HL-60/S4 (cell line): ENCODE data around the gene FLT1.

Experiments used
- in situ Hi-C: fragments of 300-500 bp; cut with MboI; formaldehyde crosslinking; loops from 2 replicates; pipeline ENCODE4 v1.14.3; 2022; ENCODE audit warnings: low sequenced_read_pairs

FLT1 gene

DNA sequence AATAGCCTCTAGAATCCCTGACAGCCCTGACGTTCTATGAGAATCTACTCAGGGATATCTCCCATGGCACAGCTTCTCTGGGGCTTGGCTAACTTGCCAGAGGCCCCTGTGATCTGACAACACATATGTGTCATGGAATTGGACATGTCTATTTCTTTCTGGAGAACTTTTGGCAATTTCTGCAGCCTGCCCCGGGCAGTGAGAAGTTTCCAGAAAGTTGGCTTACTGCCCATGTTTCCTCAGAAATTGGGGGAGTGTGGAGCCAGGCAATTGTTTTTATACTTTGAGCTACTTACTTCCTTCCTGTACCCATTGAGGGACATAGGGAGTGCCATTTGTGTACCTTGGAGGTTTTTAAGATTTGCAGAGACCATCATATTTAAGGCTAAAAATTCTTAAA lies 98.9 kb downstream of the FLT1 start:
- in situ Hi-C loops = no loop called here

DNA sequence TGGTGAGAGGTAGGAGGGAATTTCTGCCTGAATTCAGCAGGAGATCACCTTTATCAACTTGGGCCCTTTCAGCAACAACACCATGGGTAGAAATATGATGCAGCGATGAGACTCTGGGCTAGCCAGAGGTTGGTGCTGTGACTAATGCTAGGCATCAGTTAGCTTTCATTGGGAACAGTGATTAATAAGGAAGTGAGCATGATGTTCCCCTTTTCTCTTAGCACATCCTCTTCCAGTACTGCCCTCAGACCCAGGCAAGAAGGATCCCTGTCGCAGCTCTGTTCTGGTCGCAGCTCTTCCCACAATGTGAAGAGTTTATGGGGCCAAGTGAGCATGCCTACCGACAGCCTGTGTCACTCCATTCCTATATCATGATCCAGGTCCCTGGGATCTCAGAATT lies 100.5 kb downstream of the FLT1 start:
- in situ Hi-C loops = no loop called here

DNA sequence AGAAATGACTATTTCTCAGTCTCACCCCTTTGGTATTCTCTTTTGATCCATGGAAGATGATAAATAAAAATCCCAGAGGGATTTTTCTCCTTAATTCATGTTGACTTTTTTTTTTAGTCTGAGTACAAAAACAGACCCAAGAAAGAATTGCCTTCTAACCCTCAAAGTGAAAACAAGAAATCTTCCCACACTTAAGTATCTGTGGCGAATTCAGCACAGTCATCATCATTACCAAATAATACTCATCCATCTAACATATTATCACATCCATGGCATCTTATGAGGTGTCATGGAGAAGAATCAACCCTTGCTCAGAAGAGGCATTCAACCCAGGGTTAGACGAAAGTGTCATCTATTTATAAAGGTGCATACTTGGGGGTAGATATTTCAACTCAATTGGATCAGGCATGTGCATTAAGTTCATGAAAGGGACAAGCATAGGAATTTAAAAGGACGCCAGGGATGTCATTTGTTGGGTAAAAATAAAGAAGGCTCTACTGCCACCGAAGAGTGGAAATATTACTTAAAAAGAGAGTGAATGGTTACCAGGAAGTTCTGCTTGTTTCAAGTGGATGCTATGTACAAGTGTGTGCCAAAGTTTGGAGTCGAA lies 101.9 kb downstream of the FLT1 start:
- in situ Hi-C loops = no loop called here

DNA sequence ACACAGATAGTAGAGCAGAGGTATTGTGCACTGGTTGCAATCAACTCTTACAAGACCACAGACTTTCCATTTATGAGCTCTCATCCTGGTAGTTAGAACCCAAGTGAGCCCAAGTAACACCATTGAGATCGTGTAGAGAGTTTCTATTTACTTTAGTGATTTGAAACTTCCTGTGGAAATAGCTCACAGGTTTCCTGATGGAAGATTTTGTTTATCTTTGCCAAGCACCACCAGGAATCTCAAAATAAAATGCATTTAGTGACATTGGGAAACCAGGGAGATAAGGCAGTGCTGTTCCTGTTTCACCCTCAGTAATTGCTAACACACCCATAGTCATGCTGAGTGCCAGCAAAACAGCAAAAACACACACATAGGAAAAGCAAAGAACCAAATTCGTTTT lies 102.5 kb downstream of the FLT1 start:
- in situ Hi-C loops = no loop called here

DNA sequence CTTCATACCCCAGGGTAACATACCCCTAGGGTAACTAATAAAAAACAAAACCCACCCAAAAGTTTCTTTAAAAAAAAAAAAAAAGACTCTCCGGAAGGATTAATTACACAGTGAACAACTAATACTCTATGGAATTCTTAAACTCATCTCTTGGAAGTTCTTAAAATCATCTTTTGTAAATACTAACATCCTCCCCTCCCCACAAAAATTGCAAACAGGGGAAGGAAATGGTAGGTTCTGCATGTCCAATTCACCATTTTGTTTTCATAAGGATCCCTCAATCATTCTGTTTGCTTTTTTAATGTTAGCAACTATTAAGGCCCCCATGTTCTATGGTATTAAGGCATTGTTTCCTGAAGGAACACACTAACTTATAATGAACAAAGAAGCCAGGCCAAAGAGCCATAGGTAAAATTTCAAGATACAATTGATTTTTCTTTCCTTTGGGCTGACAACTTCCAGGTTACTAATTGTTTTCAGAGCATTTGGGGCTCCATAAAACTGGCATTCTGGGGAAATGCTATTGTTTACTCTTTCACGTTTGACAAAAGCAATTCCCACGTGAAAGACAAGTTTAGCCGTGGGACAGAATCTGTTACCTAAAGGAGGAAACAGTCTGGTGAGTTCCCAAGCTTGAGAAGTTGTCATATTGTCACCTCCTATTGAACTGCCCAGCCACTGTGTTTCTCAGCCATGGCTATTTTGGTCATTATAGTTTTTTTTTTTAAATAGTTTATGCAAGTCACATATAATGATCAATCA lies 107.0 kb downstream of the FLT1 start:
- in situ Hi-C loops = no loop called here

DNA sequence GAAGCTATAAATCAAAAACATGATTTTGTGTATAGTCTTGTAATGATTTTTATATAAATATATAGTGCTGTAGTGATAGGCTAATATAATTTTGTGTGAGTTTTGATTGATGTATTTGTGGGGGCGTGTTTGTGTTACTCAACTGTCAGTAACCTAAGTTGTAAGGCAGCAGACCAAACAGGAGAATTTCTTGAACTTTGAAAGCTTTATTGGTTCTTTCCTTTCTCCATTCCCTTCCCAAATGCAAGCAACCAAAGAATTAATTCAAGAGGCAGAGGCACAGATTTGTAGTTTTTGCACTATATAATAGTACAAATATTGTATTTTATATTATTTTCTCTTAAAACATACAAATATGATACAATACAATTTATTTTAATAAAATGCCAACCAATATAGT lies 109.6 kb downstream of the FLT1 start:
- in situ Hi-C loops = no loop called here

DNA sequence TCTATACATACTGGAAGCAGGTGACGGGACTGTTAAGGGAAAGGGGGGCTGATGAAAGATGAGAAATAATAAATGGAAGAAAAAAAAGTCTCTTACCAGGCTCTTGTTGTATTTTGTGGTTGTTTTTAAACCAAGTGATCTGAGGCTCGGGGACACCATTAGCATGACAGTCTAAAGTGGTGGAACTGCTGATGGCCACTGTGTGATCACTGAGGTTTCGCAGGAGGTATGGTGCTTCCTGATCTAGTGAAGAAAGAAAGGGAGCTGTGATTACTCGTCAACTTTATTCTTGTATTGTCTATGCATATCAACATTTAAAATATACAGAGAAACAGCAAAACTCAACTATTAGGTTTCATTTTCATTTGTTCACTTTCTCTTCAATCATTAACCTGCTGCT lies 110.1 kb downstream of the FLT1 start:
- in situ Hi-C loops = no loop called here

DNA sequence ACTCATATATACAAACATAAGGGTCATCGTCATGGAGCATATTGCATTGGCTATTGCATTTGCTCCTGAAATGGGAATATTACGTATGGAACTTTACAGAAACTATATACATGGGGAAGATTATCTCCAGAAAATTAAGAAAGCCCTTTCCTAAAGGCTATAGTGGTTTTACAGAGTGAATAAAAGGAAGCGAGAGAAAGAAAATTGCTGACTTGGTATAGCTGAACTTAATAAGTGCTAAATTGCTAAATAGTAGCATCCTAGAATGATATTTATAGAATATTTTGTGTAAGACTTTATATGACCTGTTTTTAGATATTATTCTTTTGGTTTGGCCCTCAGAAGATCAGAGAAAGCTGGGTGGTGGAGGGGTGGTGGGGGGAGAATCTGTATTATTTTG lies 114.6 kb downstream of the FLT1 start:
- in situ Hi-C loops = no loop called here

DNA sequence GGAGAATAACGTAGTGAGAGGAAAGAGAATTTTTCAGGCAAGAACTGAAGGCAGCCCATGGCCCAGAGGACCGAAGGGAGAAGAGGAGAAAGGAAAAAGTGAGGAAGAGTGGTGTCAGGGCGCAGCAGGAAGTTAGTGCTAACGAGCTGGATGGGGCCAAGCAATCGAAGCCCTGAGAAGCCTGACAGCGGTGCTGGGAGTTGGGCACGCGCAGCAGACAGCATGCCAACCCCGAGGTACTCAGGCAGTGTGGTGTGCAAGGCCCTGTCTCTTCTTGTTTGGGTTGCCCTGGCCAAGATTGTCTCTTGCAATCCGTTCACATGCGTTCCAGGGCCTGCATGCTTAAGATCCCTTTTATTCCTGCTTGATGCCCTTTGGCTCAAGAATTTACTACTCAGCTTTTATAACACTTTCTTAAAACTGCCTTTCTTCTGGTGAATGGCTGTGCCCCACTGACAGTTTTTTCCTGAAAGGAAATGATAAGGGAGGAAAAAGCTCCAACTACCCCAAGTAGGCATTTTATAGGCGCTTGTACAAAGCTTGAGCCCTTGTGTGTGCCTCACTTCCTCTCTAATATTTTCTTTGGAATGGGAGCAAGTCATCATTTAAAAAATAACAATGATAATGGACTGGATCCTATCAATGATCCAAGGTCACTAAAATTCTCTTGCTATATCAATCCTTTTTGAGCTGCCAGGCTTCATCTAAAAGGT lies 115.4 kb downstream of the FLT1 start:
- in situ Hi-C loops = no loop called here

DNA sequence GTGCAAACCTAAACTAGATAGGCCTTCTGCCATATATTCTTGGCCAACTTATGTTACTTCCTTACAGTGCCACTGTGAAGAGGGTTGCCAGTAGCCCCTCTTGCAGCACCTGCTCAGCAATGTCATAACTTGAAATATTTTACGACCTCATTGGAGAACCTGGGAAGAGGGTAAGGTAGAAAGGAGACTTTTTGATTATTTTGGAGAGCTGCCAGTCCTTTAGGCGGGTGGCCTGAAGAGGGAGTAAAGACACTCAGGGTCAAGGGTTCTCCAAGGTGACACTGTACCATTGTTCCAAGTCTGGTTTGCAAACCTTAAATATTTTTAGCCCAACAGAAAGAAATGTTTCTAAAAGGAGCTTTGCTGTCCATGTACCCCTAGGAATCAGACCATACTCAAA lies 118.3 kb downstream of the FLT1 start:
- in situ Hi-C loops = no loop called here

DNA sequence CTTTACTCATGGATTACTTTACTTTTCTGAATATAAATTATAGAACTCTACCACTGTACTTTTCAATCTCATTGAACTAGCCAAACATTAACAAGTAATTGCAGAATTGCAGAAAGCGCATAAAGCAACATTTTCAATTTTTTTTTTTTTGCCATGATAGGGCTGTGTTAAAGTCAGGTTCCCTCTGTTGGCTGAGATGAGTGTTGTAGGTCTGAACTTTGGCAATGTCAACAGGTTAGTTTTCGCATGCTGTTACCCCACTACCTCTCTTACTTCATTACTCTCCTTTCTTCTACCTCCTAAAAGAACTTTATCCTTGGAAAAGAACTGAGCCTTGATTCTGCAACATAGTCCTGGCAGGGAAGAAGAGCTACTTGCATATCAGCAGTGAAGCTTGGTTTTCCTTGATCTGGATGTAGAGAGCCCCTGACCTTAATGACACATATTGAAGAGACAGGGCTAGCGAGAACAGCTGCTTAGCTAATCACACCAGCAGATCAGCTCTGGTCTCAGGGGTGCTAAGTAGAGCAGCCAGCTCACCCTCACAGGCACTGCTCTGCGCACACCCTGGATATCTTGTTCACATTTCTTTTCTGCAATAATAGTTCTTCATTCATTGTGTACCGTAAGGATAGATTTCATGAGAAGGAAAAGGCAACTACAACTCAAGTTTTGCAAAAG lies 119.5 kb downstream of the FLT1 start:
- in situ Hi-C loops = no loop called here

DNA sequence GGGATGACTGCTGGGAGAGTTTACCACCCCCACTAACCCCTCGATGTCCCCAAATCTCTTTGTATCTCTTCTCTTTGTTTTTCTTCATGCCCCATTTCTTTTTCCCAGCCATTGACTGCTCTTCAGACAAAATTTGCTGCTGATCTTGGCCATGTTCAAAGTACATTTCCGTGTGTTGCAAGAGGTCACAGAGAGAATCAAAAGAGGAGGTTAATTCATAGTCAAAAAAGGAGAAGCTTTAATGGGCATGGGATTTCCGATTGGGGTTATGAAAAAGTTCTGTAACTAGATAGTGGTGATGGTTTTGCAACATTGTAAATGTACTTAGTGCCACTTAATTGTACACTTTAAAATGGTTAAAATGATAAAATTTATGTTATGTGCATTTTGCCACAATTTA lies 121.1 kb downstream of the FLT1 start:
- in situ Hi-C loops = no loop called here

DNA sequence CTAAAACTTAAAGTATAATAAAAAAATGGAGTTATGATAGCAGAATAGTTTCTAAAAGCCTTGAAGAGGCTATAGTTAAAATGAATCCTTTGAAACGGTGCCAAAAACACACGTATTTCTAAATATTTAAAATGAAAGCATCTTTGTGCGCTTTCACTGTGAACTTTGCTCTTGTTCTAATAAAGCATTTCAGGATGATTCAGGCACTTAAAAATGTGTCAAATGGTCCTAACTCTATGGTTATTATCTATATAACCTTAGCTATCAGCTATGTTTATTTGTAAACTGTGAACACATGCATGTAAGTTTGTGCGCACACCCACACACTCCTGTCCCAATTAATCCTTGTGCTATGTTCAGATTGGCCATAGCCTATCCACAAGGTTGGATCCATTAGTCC lies 124.5 kb downstream of the FLT1 start:
- in situ Hi-C loops = no loop called here

DNA sequence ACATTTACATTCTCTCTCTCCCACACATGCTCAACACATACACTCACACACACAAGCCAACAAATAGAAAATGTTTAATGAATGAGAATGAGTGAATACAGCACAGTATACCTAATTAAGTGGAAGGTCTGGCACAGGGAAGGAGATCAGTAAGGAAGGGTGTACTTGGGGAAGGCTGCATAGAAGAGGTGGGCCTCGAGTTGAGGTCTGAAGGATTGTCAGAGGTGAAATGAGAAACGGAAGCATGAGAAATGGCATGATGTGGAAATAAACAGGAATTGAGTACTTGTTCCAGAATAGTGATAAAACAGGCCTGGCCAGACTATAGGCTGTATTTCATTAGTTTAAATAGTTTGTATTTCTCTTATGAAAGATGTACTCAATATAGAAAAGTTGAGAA lies 136.2 kb downstream of the FLT1 start:
- in situ Hi-C loops = no loop called here

DNA sequence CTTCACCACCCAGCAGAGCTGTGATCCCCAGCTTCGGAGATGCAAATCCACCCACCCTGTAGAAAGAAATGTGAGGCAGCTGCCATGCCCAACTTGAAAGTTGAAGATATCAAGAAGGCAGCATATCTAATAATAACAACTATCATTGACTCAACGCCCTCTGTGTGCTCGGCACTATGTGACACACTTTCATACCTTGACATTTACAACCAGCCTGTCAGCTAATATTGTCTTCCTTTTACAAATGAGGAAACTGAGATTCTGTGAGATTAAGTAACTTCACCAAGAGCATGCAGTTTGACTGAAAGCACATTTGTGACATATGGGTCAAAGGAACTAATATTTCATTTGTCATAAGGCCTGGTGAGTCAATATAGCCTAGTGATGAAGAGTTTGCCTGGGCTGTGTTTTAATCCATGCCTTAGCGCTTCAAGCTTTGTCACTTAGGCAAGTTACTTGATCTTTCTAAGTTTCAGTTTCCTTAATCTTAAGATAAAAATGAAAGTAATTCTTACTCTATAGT lies 137.0 kb downstream of the FLT1 start:
- in situ Hi-C loops = no loop called here

DNA sequence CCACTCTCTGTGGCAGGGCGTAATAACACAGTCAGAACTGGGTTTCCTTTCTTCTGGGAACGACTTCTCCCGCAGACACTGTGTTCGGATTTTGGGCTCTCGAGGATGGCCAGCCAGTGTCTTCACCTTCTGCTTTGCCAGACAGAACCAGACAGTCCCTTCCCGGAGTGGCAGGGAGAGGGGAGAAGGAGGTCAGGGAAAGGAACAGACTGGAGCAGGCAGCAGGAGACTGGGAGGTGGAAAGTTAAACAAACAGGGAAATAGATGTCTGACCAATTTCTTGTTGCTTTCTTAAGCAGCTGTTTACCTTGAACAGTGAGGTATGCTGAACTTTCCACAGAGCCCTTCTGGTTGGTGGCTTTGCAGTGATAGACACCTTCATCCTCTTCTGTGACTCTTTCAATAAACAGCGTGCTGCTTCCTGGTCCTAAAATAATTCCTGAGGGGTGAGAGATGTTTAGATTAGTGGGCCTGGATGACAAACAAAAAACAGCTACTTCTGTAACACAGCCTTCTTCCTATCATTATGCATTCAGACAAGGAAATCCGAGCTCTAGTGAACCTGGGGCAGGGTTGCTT lies 137.6 kb downstream of the FLT1 start:
- in situ Hi-C loops = no loop called here

DNA sequence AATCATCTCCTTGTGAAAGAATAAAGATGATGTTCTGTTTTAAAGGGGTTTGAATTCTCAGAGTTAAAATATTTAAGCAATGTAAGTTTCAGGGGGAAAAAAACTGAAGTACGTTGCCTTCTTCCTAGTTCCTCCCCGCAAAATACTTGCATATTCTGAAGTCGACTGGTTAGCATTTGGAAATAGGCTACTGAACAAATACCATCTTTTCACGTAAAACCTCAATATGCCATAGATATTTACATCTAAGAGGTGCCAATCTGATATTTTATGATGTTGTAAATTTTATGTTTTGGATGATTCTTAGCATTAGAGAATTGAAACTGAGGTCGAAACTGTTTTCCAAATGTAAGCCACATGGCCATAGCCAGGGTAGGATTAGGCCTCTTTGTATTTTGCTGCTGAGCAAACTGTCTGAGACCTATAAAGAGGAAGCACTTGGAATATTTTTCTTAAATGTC lies 138.3 kb downstream of the FLT1 start:
- in situ Hi-C loops = no loop called here

DNA sequence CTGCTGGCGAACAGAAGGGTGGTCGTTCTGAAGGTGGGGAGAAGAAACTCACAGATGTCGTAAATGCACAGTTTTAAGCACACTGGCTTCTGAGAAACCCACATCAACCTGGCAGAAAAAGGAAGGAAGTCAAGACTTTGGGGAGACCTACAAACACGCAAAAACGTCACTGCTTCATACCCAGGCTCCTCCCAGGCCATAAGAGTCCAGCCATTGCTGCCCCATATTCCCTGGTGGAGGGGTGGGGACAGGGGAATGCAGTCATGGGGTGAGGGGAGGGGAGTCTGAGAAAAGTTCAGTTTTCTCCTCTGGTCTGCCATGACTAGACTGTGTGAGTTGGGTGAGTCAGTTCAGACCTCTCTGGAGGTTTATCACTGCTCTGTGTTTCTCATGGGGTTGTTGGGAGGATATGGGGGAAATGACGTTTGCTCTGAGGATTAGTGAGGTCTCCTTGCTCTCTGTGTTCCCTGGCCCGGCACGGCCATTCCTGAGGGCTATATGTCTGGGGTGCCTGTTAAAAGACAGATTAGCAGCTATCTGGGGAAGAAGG lies 139.0 kb downstream of the FLT1 start:
- in situ Hi-C loops = no loop called here

DNA sequence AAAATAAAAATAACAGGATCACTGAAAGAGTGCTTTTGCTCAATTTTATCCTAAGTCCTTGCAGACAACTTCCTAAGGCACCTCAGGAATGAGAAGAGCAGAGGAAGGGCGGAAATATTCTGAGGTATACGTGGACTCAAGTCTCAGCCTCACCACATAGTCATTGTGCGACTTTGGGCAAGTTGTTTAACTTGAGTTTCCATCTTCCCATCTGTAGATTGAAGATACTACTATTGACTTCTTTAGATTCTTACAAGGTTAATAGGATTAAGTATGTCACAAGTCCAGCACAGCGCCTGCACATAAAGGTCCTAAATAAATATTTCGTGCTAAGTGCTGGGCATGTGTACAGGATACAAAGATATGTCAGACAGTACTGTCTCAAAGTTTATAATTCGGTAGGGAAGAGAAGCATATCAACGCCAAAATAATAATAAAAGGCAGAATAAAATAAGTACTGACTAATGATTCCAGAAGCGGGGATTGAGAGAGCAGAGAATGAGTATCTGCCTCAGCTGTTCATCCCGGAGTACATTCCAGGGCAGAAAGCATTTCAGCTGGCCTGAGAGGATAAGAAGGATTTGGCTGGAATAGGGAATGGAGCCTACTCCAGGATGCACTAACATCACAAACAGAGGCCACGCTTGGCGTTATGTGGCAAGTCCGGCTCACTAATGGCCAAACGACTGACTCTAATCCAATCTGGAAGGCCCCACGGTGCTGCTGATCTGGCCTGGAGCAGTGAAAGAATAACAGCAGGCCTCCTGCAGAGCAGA lies 139.7 kb downstream of the FLT1 start:
- in situ Hi-C loops = no loop called here

DNA sequence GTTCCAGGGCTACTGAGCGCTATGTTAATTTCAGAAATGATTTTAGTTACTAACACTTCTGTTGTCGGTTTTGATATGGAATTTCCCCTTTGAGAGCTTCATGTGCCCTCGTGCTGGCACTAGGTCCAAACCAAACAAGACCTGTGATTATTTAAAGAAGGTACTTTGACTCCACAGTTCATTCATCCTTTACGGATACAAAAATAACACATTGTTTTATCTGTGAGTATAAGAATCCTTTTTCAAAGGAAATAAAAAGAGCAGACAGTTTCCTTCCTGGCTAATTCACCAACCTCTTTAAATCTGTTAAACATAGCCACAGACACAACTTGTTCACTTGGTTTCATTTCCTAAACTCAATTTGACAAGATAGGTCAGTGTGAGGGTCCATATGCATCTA lies 141.2 kb downstream of the FLT1 start:
- in situ Hi-C loops = no loop called here
